WTC11 (cell line): ENCODE measurements around the gene METRN. TPM values are rescaled to one million over a fixed set of nuclear protein-coding genes. Genes with fewer than 3 reads are reported as not detected.

ENCODE experiments used
- ATAC-seq: fragments of 200-7000 bp; cut with Tn5 transposase; 2 replicates; pipeline ENCODE4 v1.10.0; 2021; ENCODE audit warnings: mild to moderate bottlenecking, moderate library complexity
- CTCF ChIA-PET: fragments of 300-600 bp; sonication (Branson Sonifier 250); formaldehyde crosslinking; loops from one replicate; lab custom pipeline; 2021; ENCODE audit warnings: antibody characterized with exemption; lab: Charles Lee
- POLR2A ChIA-PET: fragments of 350-600 bp; sonication (Branson Sonifier 250); formaldehyde crosslinking; loops from one replicate; lab custom pipeline; 2021; ENCODE audit warnings: antibody characterized with exemption; lab: Charles Lee
- DNase-seq: peaks from one replicate; pipeline ENCODE4 v3.0.0; 2021; ENCODE audit warnings: low spot score
- H3K27ac Mint-ChIP-seq: 2 replicates; pipeline ENCODE4 v1.8.0; 2021; ENCODE audit warnings: mixed read lengths
- H3K27me3 Mint-ChIP-seq: 2 replicates; pipeline ENCODE4 v1.8.0; 2021; ENCODE audit warnings: low read depth, mild to moderate bottlenecking, moderate library complexity, mixed read lengths
- H3K36me3 Mint-ChIP-seq: 2 replicates; pipeline ENCODE4 v1.8.0; 2021; ENCODE audit warnings: mixed read lengths
- H3K4me1 Mint-ChIP-seq: 2 replicates; pipeline ENCODE4 v1.8.0; 2022; ENCODE audit warnings: mixed read lengths
- H3K4me3 Mint-ChIP-seq: 2 replicates; pipeline ENCODE4 v1.8.0; 2021; ENCODE audit warnings: mild to moderate bottlenecking, moderate library complexity, mixed read lengths
- H3K9me3 Mint-ChIP-seq: 2 replicates; pipeline ENCODE4 v1.8.0; 2021; ENCODE audit warnings: mixed read lengths
- CBFB ChIP-seq: sonication (generic); formaldehyde crosslinking; IDR thresholded peaks from 2 replicates; pipeline ENCODE4 v1.8.1; 2022; ENCODE audit warnings: mild to moderate bottlenecking, low read depth, missing genetic modification reagents
- CREB1 ChIP-seq: sonication (generic); formaldehyde crosslinking; IDR thresholded peaks from 2 replicates; pipeline ENCODE4 v1.8.0; 2023; ENCODE audit warnings: mild to moderate bottlenecking, missing genetic modification reagents
- ELF4 ChIP-seq: sonication (generic); formaldehyde crosslinking; IDR thresholded peaks from 2 replicates; pipeline ENCODE4 v1.8.1; 2022; ENCODE audit warnings: low read depth, mild to moderate bottlenecking, moderate library complexity, missing genetic modification reagents
- JAZF1 ChIP-seq: fragments of 250-450 bp; sonication (Bioruptor Pico); IDR thresholded peaks from 2 replicates; pipeline ENCODE4 v1.9.0; 2021; ENCODE audit warnings: moderate library complexity, mild to moderate bottlenecking, inconsistent platforms
- NFATC4 ChIP-seq: fragments of 250-450 bp; sonication (Bioruptor Pico); IDR thresholded peaks from 2 replicates; pipeline ENCODE4 v1.9.0; 2021; ENCODE audit warnings: mild to moderate bottlenecking
- NR1H2 ChIP-seq: sonication (generic); formaldehyde crosslinking; IDR thresholded peaks from 2 replicates; pipeline ENCODE4 v1.9.0; 2021; ENCODE audit warnings: mild to moderate bottlenecking, moderate library complexity, missing genetic modification reagents
- NR3C1 ChIP-seq: sonication (generic); formaldehyde crosslinking; conservative IDR thresholded peaks from 2 replicates; pipeline ENCODE4 v1.8.1; 2023; ENCODE audit warnings: low read depth, mild to moderate bottlenecking, missing genetic modification reagents
- SP1 ChIP-seq: sonication (generic); formaldehyde crosslinking; conservative IDR thresholded peaks from 2 replicates; pipeline ENCODE4 v1.8.1; 2022; ENCODE audit warnings: missing genetic modification reagents
- TCF7 ChIP-seq: sonication (generic); formaldehyde crosslinking; IDR thresholded peaks from 2 replicates; pipeline ENCODE4 v1.8.0; 2022; ENCODE audit warnings: mild to moderate bottlenecking, low read depth, missing genetic modification reagents, moderate library complexity
- ZBTB21 ChIP-seq: sonication (generic); formaldehyde crosslinking; IDR thresholded peaks from 2 replicates; pipeline ENCODE4 v1.8.1; 2023; ENCODE audit warnings: mild to moderate bottlenecking, missing genetic modification reagents, borderline replicate concordance
- ZNF416 ChIP-seq: fragments of 250-450 bp; sonication (Bioruptor Pico); IDR thresholded peaks from 2 replicates; pipeline ENCODE4 v1.9.0; 2021; ENCODE audit warnings: mild to moderate bottlenecking, inconsistent platforms
- total RNA-seq: library from RNA; stranded (reverse); gene quantifications from 3 replicates; pipeline ENCODE4 v1.2.3, GENCODE V29; 2021
- TF ChIP-seq, protein P1 (sequence below): fragments of 250-450 bp; sonication (Bioruptor Pico); IDR thresholded peaks from 2 replicates; pipeline ENCODE4 v1.9.0; 2021; ENCODE audit warnings: mild to moderate bottlenecking, borderline replicate concordance
- TF ChIP-seq, protein P2 (sequence below): fragments of 250-450 bp; sonication (Bioruptor Pico); IDR thresholded peaks from 2 replicates; pipeline ENCODE4 v1.9.0; 2021; ENCODE audit warnings: mild to moderate bottlenecking
- TF ChIP-seq, protein P3 (sequence below): sonication (generic); formaldehyde crosslinking; IDR thresholded peaks from 2 replicates; pipeline ENCODE4 v1.8.0; 2023; ENCODE audit warnings: missing genetic modification reagents
- TF ChIP-seq, protein P4 (sequence below): sonication (generic); formaldehyde crosslinking; IDR thresholded peaks from 2 replicates; pipeline ENCODE4 v1.8.1; 2022; ENCODE audit warnings: missing genetic modification reagents, borderline replicate concordance

Gene METRN
- total RNA-seq, 1 experiment from 2014 or later = 30.9 TPM

DNA sequence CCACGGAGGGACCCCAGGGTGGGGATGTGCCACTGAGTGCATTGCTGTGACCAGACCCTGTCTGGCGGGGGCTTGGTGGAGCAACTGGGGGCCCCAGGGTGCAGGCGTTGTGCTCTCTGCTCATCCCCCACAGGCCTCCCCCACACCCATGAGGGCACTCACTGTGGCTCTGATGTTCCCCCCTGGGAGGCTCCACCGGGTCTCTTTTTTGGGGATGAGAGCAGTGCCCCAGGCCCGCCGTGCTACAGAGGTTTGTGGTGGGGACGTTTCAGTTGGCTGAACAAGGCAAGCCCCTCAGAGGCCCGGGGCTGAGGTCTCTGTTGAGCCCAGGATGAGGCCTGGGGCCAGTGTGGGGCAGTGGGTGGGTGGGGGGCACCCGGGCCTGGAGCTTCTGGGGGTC lies 8.8 kb downstream of the METRN start:
- TF ChIP-seq, protein P1, sequence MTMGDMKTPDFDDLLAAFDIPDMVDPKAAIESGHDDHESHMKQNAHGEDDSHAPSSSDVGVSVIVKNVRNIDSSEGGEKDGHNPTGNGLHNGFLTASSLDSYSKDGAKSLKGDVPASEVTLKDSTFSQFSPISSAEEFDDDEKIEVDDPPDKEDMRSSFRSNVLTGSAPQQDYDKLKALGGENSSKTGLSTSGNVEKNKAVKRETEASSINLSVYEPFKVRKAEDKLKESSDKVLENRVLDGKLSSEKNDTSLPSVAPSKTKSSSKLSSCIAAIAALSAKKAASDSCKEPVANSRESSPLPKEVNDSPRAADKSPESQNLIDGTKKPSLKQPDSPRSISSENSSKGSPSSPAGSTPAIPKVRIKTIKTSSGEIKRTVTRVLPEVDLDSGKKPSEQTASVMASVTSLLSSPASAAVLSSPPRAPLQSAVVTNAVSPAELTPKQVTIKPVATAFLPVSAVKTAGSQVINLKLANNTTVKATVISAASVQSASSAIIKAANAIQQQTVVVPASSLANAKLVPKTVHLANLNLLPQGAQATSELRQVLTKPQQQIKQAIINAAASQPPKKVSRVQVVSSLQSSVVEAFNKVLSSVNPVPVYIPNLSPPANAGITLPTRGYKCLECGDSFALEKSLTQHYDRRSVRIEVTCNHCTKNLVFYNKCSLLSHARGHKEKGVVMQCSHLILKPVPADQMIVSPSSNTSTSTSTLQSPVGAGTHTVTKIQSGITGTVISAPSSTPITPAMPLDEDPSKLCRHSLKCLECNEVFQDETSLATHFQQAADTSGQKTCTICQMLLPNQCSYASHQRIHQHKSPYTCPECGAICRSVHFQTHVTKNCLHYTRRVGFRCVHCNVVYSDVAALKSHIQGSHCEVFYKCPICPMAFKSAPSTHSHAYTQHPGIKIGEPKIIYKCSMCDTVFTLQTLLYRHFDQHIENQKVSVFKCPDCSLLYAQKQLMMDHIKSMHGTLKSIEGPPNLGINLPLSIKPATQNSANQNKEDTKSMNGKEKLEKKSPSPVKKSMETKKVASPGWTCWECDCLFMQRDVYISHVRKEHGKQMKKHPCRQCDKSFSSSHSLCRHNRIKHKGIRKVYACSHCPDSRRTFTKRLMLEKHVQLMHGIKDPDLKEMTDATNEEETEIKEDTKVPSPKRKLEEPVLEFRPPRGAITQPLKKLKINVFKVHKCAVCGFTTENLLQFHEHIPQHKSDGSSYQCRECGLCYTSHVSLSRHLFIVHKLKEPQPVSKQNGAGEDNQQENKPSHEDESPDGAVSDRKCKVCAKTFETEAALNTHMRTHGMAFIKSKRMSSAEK (CRISPR knock-in tag) = no peak
- TF ChIP-seq, all 79 proteins: peak for 0
- Mint-ChIP-seq H3K4me1 (peaks cover 9% of the 10 kb centered on the region), H3K36me3 (no peaks in the 10 kb centered on the region; the same call in 1 of the 2 replicates), H3K9me3 (no peaks in the 10 kb centered on the region), H3K27me3 (peaks cover 9% of the 10 kb centered on the region), H3K27ac (no peak overlapping the region), H3K4me3 (no peak overlapping the region)
- POLR2A ChIA-PET = no interaction called here
- ATAC-seq = no peak
- CTCF ChIA-PET = interaction anchor here (0.8 to 6.9 kb wide), 2 partner anchors 9 to 10 kb away, joined by 4 to 90 read pairs; partner anchors contain the start of gene METRN
- DNase-seq = no peak

DNA sequence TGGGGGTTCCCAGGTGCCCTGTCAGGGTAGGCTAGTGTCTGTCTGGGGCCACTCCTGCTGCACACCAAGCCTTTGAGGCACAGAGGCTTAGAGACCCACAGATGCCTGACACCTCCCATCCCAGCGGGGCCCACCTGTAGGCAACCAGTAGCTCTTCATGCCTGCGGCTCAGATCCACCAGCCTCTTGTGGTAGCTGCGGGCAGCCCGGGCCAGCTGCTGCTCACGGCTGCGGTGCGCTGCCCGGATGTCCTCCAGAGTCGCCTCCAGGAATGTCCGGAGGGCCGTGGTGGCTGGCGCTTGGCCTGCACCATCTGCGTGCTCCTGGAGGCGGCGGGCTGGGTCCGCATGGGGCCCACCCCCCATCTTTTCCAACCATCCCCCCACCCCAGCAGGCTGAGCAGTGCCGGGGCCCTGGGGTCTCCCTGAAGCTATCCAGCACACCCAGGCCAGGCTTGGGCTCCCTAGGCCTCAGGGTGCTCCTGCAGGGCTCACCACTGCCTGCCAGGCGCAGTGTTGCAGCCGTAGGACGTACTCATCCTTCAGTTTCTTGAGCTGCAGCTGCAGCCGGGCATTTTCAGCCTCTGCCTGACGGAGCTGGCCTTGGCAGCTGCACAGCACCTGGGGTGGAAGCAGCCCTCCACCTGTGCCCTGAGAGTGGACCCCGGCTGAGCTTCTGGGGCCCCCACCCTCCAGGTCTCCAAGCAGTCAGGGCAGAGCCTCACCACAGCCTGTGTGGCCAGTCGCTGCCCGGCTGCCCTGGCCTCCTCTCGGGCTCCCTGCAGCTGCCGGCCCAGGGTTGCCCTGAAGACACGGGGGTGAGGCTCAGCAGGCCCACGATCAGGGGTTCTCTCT lies 9.5 kb downstream of the METRN start:
- Mint-ChIP-seq H3K27me3 (peaks cover 2% of the 10 kb centered on the region; the same call in 1 of the 2 replicates), H3K27ac (no peak overlapping the region), H3K4me3 (no peak overlapping the region), H3K4me1 (peaks cover 4% of the 10 kb centered on the region), H3K9me3 (no peaks in the 10 kb centered on the region)
- ChIA-PET POLR2A (interaction anchor here (0.6 kb wide), 1 partner anchor 13 kb away, joined by 3 read pairs; no protein-coding TSS in a partner anchor), CTCF (interaction anchor here (0.8 to 6.9 kb wide), 2 partner anchors 9 to 11 kb away, joined by 4 to 90 read pairs; partner anchors contain the start of gene METRN)
- DNase-seq (no peak), ATAC-seq (no peak)
- TF ChIP-seq ELF4 = no peak
- TF ChIP-seq, all 79 proteins: peak for 0
- H3K36me3 Mint-ChIP-seq = no peaks in the 10 kb centered on the region; the same call in 1 of the 2 replicates

DNA sequence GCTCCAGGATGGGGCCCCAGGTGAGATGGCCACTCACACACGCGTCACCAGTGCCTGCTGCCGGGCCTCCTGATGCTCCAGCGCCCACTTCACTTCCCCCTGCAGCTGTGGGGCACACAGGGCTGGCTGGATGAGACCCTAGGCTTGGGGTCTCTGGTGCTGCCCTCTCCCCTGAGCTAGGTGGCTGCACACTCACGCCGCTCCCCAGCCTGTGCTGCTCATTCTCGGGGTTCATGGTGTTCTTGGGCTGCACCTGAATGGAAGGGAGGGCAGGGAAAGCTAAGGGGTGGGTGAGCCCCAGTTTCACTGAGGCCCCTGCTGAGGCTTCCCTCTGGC lies 10.1 kb downstream of the METRN start:
- Mint-ChIP-seq H3K36me3 (no peaks in the 10 kb centered on the region; the same call in 1 of the 2 replicates), H3K4me1 (peaks cover 2% of the 10 kb centered on the region), H3K9me3 (no peaks in the 10 kb centered on the region), H3K27me3 (peaks cover 2% of the 10 kb centered on the region; the same call in 1 of the 2 replicates), H3K27ac (no peak overlapping the region), H3K4me3 (no peak overlapping the region)
- TF ChIP-seq JAZF1 (CRISPR knock-in tag) (no peak), SP1 (CRISPR knock-in tag) (no peak), TCF7 (CRISPR knock-in tag) (no peak), CREB1 (CRISPR knock-in tag) (no peak), NR1H2 (CRISPR knock-in tag) (no peak), NFATC4 (CRISPR knock-in tag) (no peak), NR3C1 (CRISPR knock-in tag) (no peak), ZNF416 (CRISPR knock-in tag) (no peak), ZBTB21 (CRISPR knock-in tag) (no peak), CBFB (CRISPR knock-in tag) (no peak), ELF4 (no peak)
- TF ChIP-seq, protein P2, sequence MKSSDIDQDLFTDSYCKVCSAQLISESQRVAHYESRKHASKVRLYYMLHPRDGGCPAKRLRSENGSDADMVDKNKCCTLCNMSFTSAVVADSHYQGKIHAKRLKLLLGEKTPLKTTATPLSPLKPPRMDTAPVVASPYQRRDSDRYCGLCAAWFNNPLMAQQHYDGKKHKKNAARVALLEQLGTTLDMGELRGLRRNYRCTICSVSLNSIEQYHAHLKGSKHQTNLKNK (CRISPR knock-in tag) = no peak
- TF ChIP-seq, protein P1 (CRISPR knock-in tag) = no peak
- TF ChIP-seq, protein P3, sequence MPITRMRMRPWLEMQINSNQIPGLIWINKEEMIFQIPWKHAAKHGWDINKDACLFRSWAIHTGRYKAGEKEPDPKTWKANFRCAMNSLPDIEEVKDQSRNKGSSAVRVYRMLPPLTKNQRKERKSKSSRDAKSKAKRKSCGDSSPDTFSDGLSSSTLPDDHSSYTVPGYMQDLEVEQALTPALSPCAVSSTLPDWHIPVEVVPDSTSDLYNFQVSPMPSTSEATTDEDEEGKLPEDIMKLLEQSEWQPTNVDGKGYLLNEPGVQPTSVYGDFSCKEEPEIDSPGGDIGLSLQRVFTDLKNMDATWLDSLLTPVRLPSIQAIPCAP (CRISPR knock-in tag) = no peak
- TF ChIP-seq, protein P4, sequence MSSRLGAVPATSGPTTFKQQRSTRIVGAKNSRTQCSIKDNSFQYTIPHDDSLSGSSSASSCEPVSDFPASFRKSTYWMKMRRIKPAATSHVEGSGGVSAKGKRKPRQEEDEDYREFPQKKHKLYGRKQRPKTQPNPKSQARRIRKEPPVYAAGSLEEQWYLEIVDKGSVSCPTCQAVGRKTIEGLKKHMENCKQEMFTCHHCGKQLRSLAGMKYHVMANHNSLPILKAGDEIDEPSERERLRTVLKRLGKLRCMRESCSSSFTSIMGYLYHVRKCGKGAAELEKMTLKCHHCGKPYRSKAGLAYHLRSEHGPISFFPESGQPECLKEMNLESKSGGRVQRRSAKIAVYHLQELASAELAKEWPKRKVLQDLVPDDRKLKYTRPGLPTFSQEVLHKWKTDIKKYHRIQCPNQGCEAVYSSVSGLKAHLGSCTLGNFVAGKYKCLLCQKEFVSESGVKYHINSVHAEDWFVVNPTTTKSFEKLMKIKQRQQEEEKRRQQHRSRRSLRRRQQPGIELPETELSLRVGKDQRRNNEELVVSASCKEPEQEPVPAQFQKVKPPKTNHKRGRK = no peak
- ATAC-seq (no peak), DNase-seq (no peak)
- ChIA-PET CTCF (interaction anchor here (1.8 to 6.9 kb wide), 2 partner anchors 11 to 15 kb away, joined by 8 to 90 read pairs; partner anchors contain the start of genes CIAO3 and METRN), POLR2A (interaction anchor here (0.6 to 1.1 kb wide), 2 partner anchors 9 to 14 kb away, joined by 3 to 5 read pairs; no protein-coding TSS in a partner anchor)
